ENCODE results near the gene BAZ2B.

The BAZ2B gene

DNA sequence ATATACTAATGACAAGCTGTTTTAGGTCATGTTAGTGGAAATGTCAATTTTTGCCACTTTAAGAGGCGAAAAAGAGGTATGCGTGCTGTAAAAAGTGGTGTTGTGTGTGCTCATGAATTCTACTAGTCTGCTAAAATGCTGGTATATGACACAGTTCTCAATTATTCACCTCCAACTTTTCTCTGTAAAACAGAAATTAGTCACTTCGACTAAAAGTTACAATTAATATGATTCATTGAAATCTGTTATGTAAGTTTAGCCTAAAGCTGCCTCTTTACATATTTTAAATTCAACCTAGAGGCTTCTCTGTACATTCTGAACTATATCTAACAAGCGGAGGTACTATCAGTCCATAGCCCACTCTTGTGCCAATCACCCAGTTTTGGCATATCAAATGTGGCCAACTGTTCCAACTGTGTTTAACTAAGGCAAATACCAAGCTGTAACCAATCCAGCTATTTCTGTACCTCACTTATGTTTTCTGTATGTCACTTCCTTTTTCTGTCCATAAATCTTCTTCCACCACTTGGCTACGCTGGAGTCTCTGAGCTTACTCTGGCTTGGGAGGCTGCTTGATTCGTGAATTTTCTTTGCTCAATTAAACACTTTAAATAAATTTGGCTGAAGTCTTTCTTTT lies 20.8 kb downstream of the BAZ2B start:
- H3K4me3 ChIP-seq = no peak overlapping the region
- DNase-seq (ENCODE audit: low spot score) = no peak
- H3K27ac ChIP-seq = no peak overlapping the region
- TF ChIP-seq CTCF (IDR thresholded peaks at IDR 0.05) = no peak

- no peak for DNase-seq (ENCODE audit: low spot score)
- TF ChIP-seq CTCF (IDR thresholded peaks at IDR 0.05) = no peak
- no peak overlapping the region for H3K27ac ChIP-seq
- no peak overlapping the region for H3K4me3 ChIP-seq
Observed at GRCh38 chr2:159592441-159592840, 23.9 kb downstream of the BAZ2B start.

DNA sequence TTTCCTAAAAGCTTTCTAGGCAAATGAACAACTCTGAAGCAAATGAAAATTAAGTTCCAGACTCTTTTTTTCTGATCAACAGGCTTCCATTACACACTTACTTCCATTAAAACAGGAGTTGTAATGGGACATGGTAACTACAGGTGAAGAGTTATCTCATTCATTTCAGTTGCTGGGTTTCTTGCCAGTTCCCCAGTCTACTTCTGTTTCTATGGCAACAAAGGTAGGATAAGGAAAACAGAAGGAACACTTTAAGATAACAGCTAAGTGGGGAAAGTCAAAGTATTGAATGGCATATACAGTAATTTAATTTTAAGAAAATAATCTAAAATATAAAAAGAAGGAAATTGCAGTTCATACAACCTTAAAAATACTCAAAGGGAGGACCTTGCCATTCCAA lies 25.1 kb downstream of the BAZ2B start:
- H3K27ac ChIP-seq = no peak overlapping the region
- no peak for DNase-seq (ENCODE audit: low spot score)
- no peak overlapping the region for H3K4me3 ChIP-seq
- TF ChIP-seq CTCF (IDR thresholded peaks at IDR 0.05) = no peak

GRCh38 chr2:159589286-159589685 lies 27.1 kb downstream of the BAZ2B start:
- Histone ChIP-seq H3K27ac (no peak overlapping the region), H3K4me3 (no peak overlapping the region)
- TF ChIP-seq CTCF (IDR thresholded peaks at IDR 0.05) = no peak
- no peak for DNase-seq (ENCODE audit: low spot score)

- no peak for DNase-seq (ENCODE audit: low spot score)
- TF ChIP-seq CTCF (IDR thresholded peaks at IDR 0.05) = no peak
- H3K27ac ChIP-seq = no peak overlapping the region
- no peak overlapping the region for H3K4me3 ChIP-seq
Observed at GRCh38 chr2:159586034-159586433, 30.3 kb downstream of the BAZ2B start.

- DNase-seq (ENCODE audit: low spot score) = no peak
- no peak overlapping the region for H3K4me3 ChIP-seq
- no peak overlapping the region for H3K27ac ChIP-seq
- TF ChIP-seq CTCF (IDR thresholded peaks at IDR 0.05) = no peak
Observed at GRCh38 chr2:159585622-159586021, 30.7 kb downstream of the BAZ2B start.

DNA sequence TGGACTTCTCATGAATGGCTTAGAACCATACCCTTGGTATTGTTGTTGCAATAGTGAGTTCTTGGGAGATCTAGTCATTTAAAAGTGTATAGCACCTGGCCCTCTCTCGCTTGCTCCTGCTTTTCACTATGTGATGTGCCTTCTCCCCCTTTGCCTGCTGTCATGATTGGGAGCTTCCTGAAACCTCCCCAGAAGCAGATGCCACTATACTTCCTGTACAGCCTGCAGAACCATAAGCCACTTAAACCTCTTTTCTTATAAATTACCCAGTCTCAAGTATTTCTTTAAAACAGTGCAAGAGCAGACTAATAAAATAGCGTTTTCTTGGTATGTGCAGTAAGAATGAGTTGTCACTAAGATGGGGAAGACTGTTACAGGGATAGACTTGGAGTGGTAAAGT lies 31.6 kb downstream of the BAZ2B start:
- no peak overlapping the region for H3K27ac ChIP-seq
- no peak overlapping the region for H3K4me3 ChIP-seq
- no peak for DNase-seq (ENCODE audit: low spot score)
- no peak for TF ChIP-seq CTCF (IDR thresholded peaks at IDR 0.05)
